Heart right ventricle (tissue), 16 donors: ENCODE measurements around the gene CEACAM19. TPM values are rescaled to one million over a fixed set of nuclear protein-coding genes. Genes with fewer than 3 reads are reported as not detected.
"Not testable (repeated sequence)": the region's sequence is repeated elsewhere in the genome, so short reads cannot be mapped to it uniquely, and the experiment has no call there.

Experiments used
- ATAC-seq, 8 donors: fragments of 200-7000 bp; cut with Tn5 transposase; one replicate each; pipeline ENCODE4 v1.9.1; 2020; ENCODE audit warnings: mild to moderate bottlenecking in 8 of 8, moderate library complexity in 8 of 8, moderate number of reproducible peaks in 1 of 8
- DNase-seq, 2 donors: peaks; one replicate each; pipeline ENCODE4 v3.0.0-alpha.2; 2020
- H3K27ac ChIP-seq, 10 donors: fragments of 200-600 bp; sonication (generic) in 2 of 10; one replicate each; pipeline versions ENCODE4 v1.5.0 to v1.8.0; 2020 to 2022; ENCODE audit warnings: mild to moderate bottlenecking in 3 of 10
- H3K27me3 ChIP-seq, 7 donors: fragments of 200-600 bp; one replicate each; pipeline ENCODE4 v1.8.0; 2021 to 2022; ENCODE audit warnings: mild to moderate bottlenecking in 2 of 7
- H3K36me3 ChIP-seq, 9 donors: fragments of 200-600 bp; sonication (generic) in 1 of 9; one replicate each; pipeline versions ENCODE4 v1.5.0 to v1.8.0; 2020 to 2022; ENCODE audit warnings: mild to moderate bottlenecking in 2 of 9
- H3K4me1 ChIP-seq, 9 donors: fragments of 200-600 bp; sonication (generic) in 1 of 9; one replicate each; pipeline versions ENCODE4 v1.5.0 to v1.8.0; 2020 to 2022; ENCODE audit warnings: mild to moderate bottlenecking in 4 of 9
- H3K4me3 ChIP-seq, 10 donors: fragments of 200-600 bp; sonication (generic) in 2 of 10; one replicate each; pipeline versions ENCODE4 v1.5.0 to v1.8.0; 2020 to 2022; ENCODE audit warnings: mild to moderate bottlenecking in 7 of 10, moderate library complexity in 2 of 10
- H3K9me3 ChIP-seq, 11 donors: fragments of 200-600 bp in 10 of 11; sonication (generic) in 2 of 11; one replicate each; pipeline versions ENCODE4 v1.5.0 to v1.8.0; 2013 to 2022; ENCODE audit warnings: mild to moderate bottlenecking in 2 of 11, control low read depth in 1 of 11, moderate library complexity in 1 of 11
- CTCF ChIP-seq, 9 donors: fragments of 200-600 bp; sonication (generic) in 2 of 9; IDR thresholded peaks; one replicate each; pipeline versions ENCODE4 v1.5.0 to v1.8.0; 2021 to 2022; ENCODE audit warnings: antibody characterized with exemption in 9 of 9, mild to moderate bottlenecking in 5 of 9, moderate library complexity in 1 of 9
- WGBS, 2 donors: extraction: QIAGEN DNeasy Blood & Tissue Kit; methylation state at CpG; one replicate each; pipeline ENCODE4 v1.1.7; 2013; ENCODE audit warnings: inconsistent platforms in 1 of 2; 5-methylcytosine and 5-hydroxymethylcytosine counted together
- intact Hi-C, 10 donors: fragments of 100-400 bp; cut with DNase I; formaldehyde crosslinking; loops; one replicate each; pipeline versions ENCODE4 v1.11.1 to v1.14.2; 2022
- polyA plus RNA-seq, 2 donors: library from polyadenylated mRNA; stranded (reverse); fragments of 200-250 nt; gene quantifications; one replicate each; pipeline ENCODE4 v1.2.3, GENCODE V29; 2013
- total RNA-seq, 10 donors: library from RNA; stranded (reverse); fragmentation: NEBNext Ultra II Directional in 3 of 10; extraction: Animal tissue kit (Norgen Biotek cat#: 25700) in 3 of 10; gene quantifications; one replicate each; pipeline versions ENCODE4 v1.2.1 to v1.2.4, GENCODE V29; 2021 to 2023
- donor health status: Arrhythmogenic right ventricular cardiomyopathy.
- donor health status: ischemic (EF 13 %, LVEDD 7.1; RV severe dilation, severe dysfunction).
- donor health status: healthy with polysubstance abuse.
- donor health status: DM: no; HTN: yes; CAD: no.
- donor health status: DM: no; HTN: no; CAD: no.
- donor health status: ischemic (EF 25% LVEDD 6.9; RV normal size, moderate dysfunction).
- donor health status: ischemic (EF 25% LVEDD 5.7; RV mildly dilated, moderate dysfunction).
- donor health status: healthy.
- donor health status: DM: yes; HTN: yes; CAD: no.
- donor health status: Ischemic cardiomyopathy.
- donor health status: ischemic (EF 35%, LVEDD 5.7; RV mildly dilated, moderate dysfunction).
- donor health status: nonischemic (EF 11% LVEDD 7.7; RV severe dilation, severe dysfunction).
- donor health status: DM: yes; HTN: yes; CAD: no.
- donor health status: PGD.
- donor health status: ischemic (EF 29% LVEDD 5.4; RV normal size, mild dysfunction).
- donor health status: nonischemic (EF 23%, LVEDD 6.1; RV moderate dilation, normal function).

The CEACAM19 gene
- total and polyA plus RNA-seq, 12 donors = 3.3 to 36.8 (median 5.5) TPM

- no peak overlapping the region for H3K4me3 ChIP-seq
- no peak for TF ChIP-seq CTCF (IDR thresholded peaks at IDR 0.05)
- H3K36me3 ChIP-seq = peaks cover 0 to 25% (median 11%) of the 10 kb centered on the region in 9 donors
- no peak for ATAC-seq
- intact Hi-C loops = no loop called here
- no peaks in the 10 kb centered on the region for H3K9me3 ChIP-seq
- no peak overlapping the region for H3K27ac ChIP-seq
- 79 to 85% methylated on average over 7 of the region's 7 CpGs for WGBS, 2 donors
- DNase-seq = no peak
- no peaks in the 10 kb centered on the region for H3K4me1 ChIP-seq
- H3K27me3 ChIP-seq = no peaks in the 10 kb centered on the region
Measured at GRCh38 chr19:44666852-44667556, 4.3 kb upstream of the CEACAM19 start.

GRCh38 chr19:44668985-44669764, 2.1 kb upstream of the CEACAM19 start:
- no peak for TF ChIP-seq CTCF (IDR thresholded peaks at IDR 0.05)
- Histone ChIP-seq H3K4me3 (no peak overlapping the region), H3K9me3 (no peaks in the 10 kb centered on the region), H3K27me3 (no peaks in the 10 kb centered on the region), H3K27ac (no peak overlapping the region), H3K36me3 (peaks cover 0 to 3% (median 0%) of the 10 kb centered on the region in 9 donors), H3K4me1 (no peaks in the 10 kb centered on the region)
- whole genome bisulfite sequencing, 2 donors = 85 to 88% methylated on average over 2 of the region's 2 CpGs
- intact Hi-C loops = no loop called here
- no peak for DNase-seq
- ATAC-seq = peak in 1 of 8 donors; percentile 18

DNA sequence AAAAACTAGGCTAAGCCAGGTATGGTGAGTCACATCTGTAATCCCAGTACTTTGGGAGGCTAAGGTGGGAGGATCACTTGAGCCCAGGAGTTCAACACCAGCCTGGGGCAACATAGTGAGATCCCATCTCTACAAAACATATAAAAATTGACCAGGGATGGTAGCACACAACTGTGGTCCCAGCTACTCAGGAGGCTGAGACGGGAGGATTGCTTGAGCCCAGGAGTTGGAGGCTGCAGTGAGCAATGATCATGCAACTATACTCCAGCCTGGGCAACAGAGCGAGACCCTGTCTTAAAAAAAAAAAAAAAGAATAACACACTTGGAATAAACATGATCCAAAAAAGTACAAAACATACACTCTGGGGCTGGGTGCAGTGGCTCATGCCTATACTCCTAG, 1.3 kb upstream of the CEACAM19 start:
- H3K9me3 ChIP-seq, H3K27ac ChIP-seq, H3K4me1 ChIP-seq, H3K4me3 ChIP-seq, ATAC-seq, DNase-seq, H3K36me3 ChIP-seq, intact Hi-C loops, H3K27me3 ChIP-seq: not testable (repeated sequence)
- 97 to 98% methylated on average over 2 of the region's 2 CpGs for WGBS, 2 donors

GRCh38 chr19:44672226-44672625, 944 bp downstream of the CEACAM19 start:
- DNase-seq (no peak), ATAC-seq (no peak)
- intact Hi-C loops = no loop called here
- Histone ChIP-seq H3K4me1 (peaks cover 0 to 4% (median 0%) of the 10 kb centered on the region in 9 donors), H3K36me3 (peaks cover 0 to 14% (median 0%) of the 10 kb centered on the region in 9 donors), H3K27me3 (no peaks in the 10 kb centered on the region), H3K9me3 (no peaks in the 10 kb centered on the region), H3K4me3 (no peak overlapping the region), H3K27ac (no peak overlapping the region)
- 72 to 79% methylated on average over 1 of the region's 1 CpG for WGBS, 2 donors
- TF ChIP-seq CTCF (IDR thresholded peaks at IDR 0.05) = no peak
